HG03159 (cell line): Measurements from ENCODE around the gene SLC35G1.
A peak's percentile ranks its signal among the peaks of the same experiment; 100 is the strongest.

ENCODE experiments used
- ATAC-seq: cut with Tn5 transposase; IDR thresholded peaks from one replicate; pipeline ENCODE4 v1.9.1; 2021; ENCODE audit warnings: mild to moderate bottlenecking, moderate library complexity; ENCODE audit not compliant: unreplicated experiment

The SLC35G1 gene

GRCh38 chr10:93893646-93894515 is at the start of gene SLC35G1:
SLC35G1 (plus strand) TSS chr10:93893978; CDS start chr10:93894034, 56 bp downstream.
- peak; percentile 90 for ATAC-seq

GRCh38 chr10:93844979-93845626 is 48.7 kb upstream of the SLC35G1 start:
- ATAC-seq = no peak

- no peak for ATAC-seq
Measured at GRCh38 chr10:93849593-93849992, 44.2 kb upstream of the SLC35G1 start.

- no peak for ATAC-seq
Measured at GRCh38 chr10:93850031-93851015, 43.5 kb upstream of the SLC35G1 start.

- no peak for ATAC-seq
Measured at GRCh38 chr10:93851169-93851568, 42.6 kb upstream of the SLC35G1 start.

GRCh38 chr10:93852476-93853095 is 41.2 kb upstream of the SLC35G1 start:
- no peak for ATAC-seq

GRCh38 chr10:93854975-93855374 is 38.8 kb upstream of the SLC35G1 start:
- ATAC-seq = no peak

- no peak for ATAC-seq
Measured at GRCh38 chr10:93856349-93857145, 37.2 kb upstream of the SLC35G1 start.

- no peak for ATAC-seq
Measured at GRCh38 chr10:93859049-93859655, 34.6 kb upstream of the SLC35G1 start.

GRCh38 chr10:93861825-93862224 is 32.0 kb upstream of the SLC35G1 start:
- ATAC-seq = no peak

- ATAC-seq = no peak
Measured at GRCh38 chr10:93865794-93866425, 27.9 kb upstream of the SLC35G1 start.

- no peak for ATAC-seq
Measured at GRCh38 chr10:93867525-93867924, 26.3 kb upstream of the SLC35G1 start.

- ATAC-seq = no peak
Measured at GRCh38 chr10:93871671-93872204, 22.0 kb upstream of the SLC35G1 start.

GRCh38 chr10:93872375-93873158 is 21.2 kb upstream of the SLC35G1 start:
- no peak for ATAC-seq

- ATAC-seq = no peak
Measured at GRCh38 chr10:93873420-93874115, 20.2 kb upstream of the SLC35G1 start.

GRCh38 chr10:93874309-93875031 is 19.3 kb upstream of the SLC35G1 start:
- ATAC-seq = no peak

- ATAC-seq = no peak
Measured at GRCh38 chr10:93875032-93875358, 18.8 kb upstream of the SLC35G1 start.
